HG03039 (cell line): ENCODE results near the gene LYPLA2.
"Not testable (repeated sequence)": the region's sequence is repeated elsewhere in the genome, so short reads cannot be mapped to it uniquely, and the experiment has no call there.

ENCODE experiments used
- ATAC-seq: cut with Tn5 transposase; IDR thresholded peaks from one replicate; pipeline ENCODE4 v1.9.1; 2021; ENCODE audit warnings: mild to moderate bottlenecking, moderate library complexity; ENCODE audit not compliant: unreplicated experiment

The LYPLA2 gene

GRCh38 chr1:23777979-23778814 is 12.7 kb upstream of the LYPLA2 start, which contains the start of gene PITHD1:
PITHD1 (plus strand) TSS chr1:23778418; CDS start chr1:23778516, 98 bp downstream.
- peak; percentile 70 for ATAC-seq

- no peak for ATAC-seq
Observed at GRCh38 chr1:23779826-23780371, 11.0 kb upstream of the LYPLA2 start.

- not testable (repeated sequence) for ATAC-seq
Observed at GRCh38 chr1:23783141-23783540, 7.8 kb upstream of the LYPLA2 start.

- ATAC-seq, result no peak
Observed at GRCh38 chr1:23784846-23785245, 6.1 kb upstream of the LYPLA2 start.

GRCh38 chr1:23787701-23788100 is 3.2 kb upstream of the LYPLA2 start:
- no peak for ATAC-seq

GRCh38 chr1:23788695-23789094 is 2.2 kb upstream of the LYPLA2 start:
- no peak for ATAC-seq

GRCh38 chr1:23791516-23792047 is 637 bp downstream of the LYPLA2 start:
- ATAC-seq, result no peak

GRCh38 chr1:23792151-23792945 is 1.4 kb downstream of the LYPLA2 start:
- no peak for ATAC-seq

GRCh38 chr1:23793018-23793781 is 2.3 kb downstream of the LYPLA2 start:
- ATAC-seq, result no peak

- no peak for ATAC-seq
Observed at GRCh38 chr1:23793861-23794731, 3.2 kb downstream of the LYPLA2 start.

GRCh38 chr1:23794732-23795182 is 3.8 kb downstream of the LYPLA2 start:
- not testable (repeated sequence) for ATAC-seq

- ATAC-seq, result no peak
Observed at GRCh38 chr1:23795676-23796465, 4.9 kb downstream of the LYPLA2 start.

- no peak for ATAC-seq
Observed at GRCh38 chr1:23796466-23797271, 5.7 kb downstream of the LYPLA2 start.

GRCh38 chr1:23797478-23798448 is 6.8 kb downstream of the LYPLA2 start:
- ATAC-seq, result no peak

- ATAC-seq, result no peak
Observed at GRCh38 chr1:23798662-23799142, 7.8 kb downstream of the LYPLA2 start.

GRCh38 chr1:23799255-23799569 is 8.3 kb downstream of the LYPLA2 start:
- no peak for ATAC-seq
